Trophoblast cell (in vitro differentiated cells and primary cell): ENCODE results near the gene C1QC. TPM values are rescaled to one million over a fixed set of nuclear protein-coding genes. Genes with fewer than 3 reads are reported as not detected.

Source experiments
- DNase-seq, 2 donors: peaks; one replicate each; pipeline ENCODE4 v3.0.0-alpha.2; 2016
- H2AFZ ChIP-seq: 2 replicates; pipeline ENCODE4 v1.6.1; 2013; ENCODE audit warnings: low read length, moderate library complexity, mild to moderate bottlenecking; ENCODE audit not compliant: insufficient read depth, poor library complexity
- H2AK5ac ChIP-seq: 2 replicates; pipeline ENCODE4 v1.6.1; 2013; ENCODE audit warnings: mild to moderate bottlenecking, low read length
- H2BK120ac ChIP-seq: 2 replicates; pipeline ENCODE4 v1.6.1; 2013; ENCODE audit warnings: low read length, mild to moderate bottlenecking, moderate library complexity; ENCODE audit not compliant: insufficient read depth, poor library complexity
- H2BK12ac ChIP-seq: 2 replicates; pipeline ENCODE4 v1.6.1; 2013; ENCODE audit warnings: mild to moderate bottlenecking, low read length, moderate library complexity
- H2BK5ac ChIP-seq: 2 replicates; pipeline ENCODE4 v1.6.1; 2013; ENCODE audit warnings: low read length, low read depth, moderate library complexity, mild to moderate bottlenecking; ENCODE audit not compliant: poor library complexity
- H3K14ac ChIP-seq: 2 replicates; pipeline ENCODE4 v1.6.1; 2013; ENCODE audit warnings: mild to moderate bottlenecking, low read length
- H3K18ac ChIP-seq: 2 replicates; pipeline ENCODE4 v1.6.1; 2013; ENCODE audit warnings: mild to moderate bottlenecking, low read length
- H3K23ac ChIP-seq: 2 replicates; pipeline ENCODE4 v1.6.1; 2013; ENCODE audit warnings: low read length
- H3K27ac ChIP-seq: 2 replicates; pipeline ENCODE4 v1.5.1; 2013; ENCODE audit warnings: low read depth, mild to moderate bottlenecking, inconsistent platforms, low read length, moderate library complexity
- H3K27me3 ChIP-seq: 2 replicates; pipeline ENCODE4 v1.6.1; 2013; ENCODE audit warnings: inconsistent platforms, mild to moderate bottlenecking, low read length, moderate library complexity; ENCODE audit not compliant: insufficient read depth
- H3K36me3 ChIP-seq, 2 experiments: 1 replicate in 1 of 2; 2 replicates in 1 of 2; pipeline ENCODE4 v1.6.1; 2013; ENCODE audit warnings: low read length in 2 of 2, mild to moderate bottlenecking in 2 of 2, moderate library complexity in 1 of 2; ENCODE audit not compliant: insufficient read depth in 2 of 2, control insufficient read depth in 1 of 2
- H3K4ac ChIP-seq: 2 replicates; pipeline ENCODE4 v1.6.1; 2013; ENCODE audit warnings: low read depth, mild to moderate bottlenecking, low read length, moderate library complexity
- H3K4me1 ChIP-seq, 2 experiments: 1 replicate in 1 of 2; 2 replicates in 1 of 2; pipeline ENCODE4 v1.6.1; 2013; ENCODE audit warnings: low read length in 2 of 2, mild to moderate bottlenecking in 2 of 2, moderate library complexity in 1 of 2; ENCODE audit not compliant: insufficient read depth in 2 of 2, control insufficient read depth in 1 of 2
- H3K4me2 ChIP-seq: 2 replicates; pipeline ENCODE4 v1.6.1; 2013; ENCODE audit warnings: inconsistent platforms, mild to moderate bottlenecking, low read length, moderate library complexity
- H3K4me3 ChIP-seq: 2 replicates; pipeline ENCODE4 v1.5.1; 2013; ENCODE audit warnings: mild to moderate bottlenecking, low read depth, low read length, inconsistent platforms
- H3K79me1 ChIP-seq: one replicate; pipeline ENCODE4 v1.6.1; 2013; ENCODE audit warnings: low read length
- H3K79me2 ChIP-seq: 2 replicates; pipeline ENCODE4 v1.6.1; 2013; ENCODE audit warnings: low read length, mild to moderate bottlenecking; ENCODE audit not compliant: control insufficient read depth, insufficient read depth, poor library complexity
- H3K9ac ChIP-seq: 2 replicates; pipeline ENCODE4 v1.6.1; 2013; ENCODE audit warnings: mild to moderate bottlenecking, low read length
- H3K9me3 ChIP-seq: 2 replicates; pipeline ENCODE4 v1.6.1; 2013; ENCODE audit warnings: low read depth, mild to moderate bottlenecking, control low read depth, inconsistent platforms, low read length; ENCODE audit not compliant: insufficient read depth
- H4K12ac ChIP-seq: 2 replicates; pipeline ENCODE4 v1.6.1; 2013; ENCODE audit warnings: low read depth, mild to moderate bottlenecking, low read length, moderate library complexity
- H4K8ac ChIP-seq: 2 replicates; pipeline ENCODE4 v1.6.1; 2013; ENCODE audit warnings: low read depth, mild to moderate bottlenecking, low read length, moderate library complexity
- H4K91ac ChIP-seq: one replicate; pipeline ENCODE4 v1.6.1; 2013; ENCODE audit warnings: low read depth, mild to moderate bottlenecking, low read length, moderate library complexity
- WGBS: extraction: QIAGEN DNeasy Blood & Tissue Kit; methylation state at CpG from one replicate; pipeline ENCODE4 v1.1.7; 2013; ENCODE audit warnings: missing lambda C conversion rate; ENCODE audit not compliant: insufficient read length, insufficient coverage; ENCODE audit errors: extremely low coverage; 5-methylcytosine and 5-hydroxymethylcytosine counted together
- polyA plus RNA-seq: library from polyadenylated mRNA; stranded (reverse); fragments of 200-250 nt; gene quantifications from 2 replicates; pipeline ENCODE4 v1.2.3, GENCODE V29; 2013

Gene C1QC
- polyA plus RNA-seq = 0.04 TPM in 1 of 2 replicates, not detected in the other

GRCh38 chr1:22643381-22643780 lies at the start of gene C1QC:
TSS of gene C1QC (plus strand) at chr1:22643633. CDS start at chr1:22644024, 391 bp downstream.
- Histone ChIP-seq H2BK120ac (no peak within 1 kb of the TSS), H3K79me1 (no peaks in the 10 kb centered on the region), H2AFZ (no peak within 1 kb of the TSS), H3K4me1 (peaks cover 7 to 11% of the 10 kb centered on the region in 2 experiments), H3K79me2 (no peaks in the 10 kb centered on the region), H3K9ac (no peak within 1 kb of the TSS), H3K9me3 (peaks cover 3% of the 10 kb centered on the region), H3K4ac (no peak within 1 kb of the TSS), H2BK12ac (no peak within 1 kb of the TSS), H4K91ac (no peak within 1 kb of the TSS), H3K18ac (no peak within 1 kb of the TSS), H3K27me3 (no peaks in the 10 kb centered on the region), H2BK5ac (no peak within 1 kb of the TSS), H3K14ac (no peak within 1 kb of the TSS), H3K23ac (no peak within 1 kb of the TSS), H4K8ac (no peak within 1 kb of the TSS), H4K12ac (no peak within 1 kb of the TSS), H3K4me3 (no peak within 1 kb of the TSS), H3K4me2 (no peak within 1 kb of the TSS), H3K27ac (no peak within 1 kb of the TSS), H2AK5ac (no peak within 1 kb of the TSS), H3K36me3 (no peaks in the 10 kb centered on the region)
- WGBS = no CpG with 5 or more reads among the region's 8 CpGs
- DNase-seq = no peak

- H2AK5ac ChIP-seq = no peak overlapping the region
- peaks cover 5% of the 10 kb centered on the region for H3K9me3 ChIP-seq
- H2BK5ac ChIP-seq = no peak overlapping the region
- H2BK12ac ChIP-seq = no peak overlapping the region
- no peak overlapping the region for H3K23ac ChIP-seq
- no peak overlapping the region for H2AFZ ChIP-seq
- H3K18ac ChIP-seq = no peak overlapping the region
- no peak for DNase-seq
- no peak overlapping the region for H2BK120ac ChIP-seq
- no CpG with 5 or more reads among the region's 10 CpGs for WGBS
- H3K4ac ChIP-seq = no peak overlapping the region
- H4K91ac ChIP-seq = no peak overlapping the region
- H3K79me1 ChIP-seq = no peaks in the 10 kb centered on the region
- no peak overlapping the region for H3K9ac ChIP-seq
- H3K79me2 ChIP-seq = no peaks in the 10 kb centered on the region
- H3K27me3 ChIP-seq = peaks cover 2% of the 10 kb centered on the region
- H3K36me3 ChIP-seq = no peaks in the 10 kb centered on the region
- no peak overlapping the region for H3K27ac ChIP-seq
- H4K12ac ChIP-seq = no peak overlapping the region
- no peak overlapping the region for H3K4me3 ChIP-seq
- H3K14ac ChIP-seq = no peak overlapping the region
- H3K4me1 ChIP-seq = no peaks in the 10 kb centered on the region
- H4K8ac ChIP-seq = no peak overlapping the region
- H3K4me2 ChIP-seq = no peak overlapping the region
Observed at GRCh38 chr1:22594396-22594795, 49.0 kb upstream of the C1QC start.

DNA sequence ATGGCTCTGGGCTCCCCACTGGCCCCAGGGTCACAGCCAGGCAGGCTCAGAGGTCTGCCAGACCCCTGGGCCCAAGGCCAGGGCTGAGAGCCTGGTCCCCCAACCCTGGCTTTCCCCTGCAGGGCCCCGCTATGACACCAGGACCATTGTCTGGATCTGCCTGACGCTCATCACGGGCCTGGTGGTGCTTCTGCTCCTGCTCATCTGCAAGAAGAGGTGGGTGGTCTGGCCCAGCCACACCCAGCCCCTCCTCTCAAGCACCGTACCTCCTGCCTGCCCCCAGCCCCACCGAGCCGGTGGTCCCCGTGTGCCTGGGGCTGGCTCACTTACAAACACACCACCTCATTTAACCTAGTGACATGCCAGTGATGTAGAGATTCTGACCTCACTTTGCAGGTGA lies 48.3 kb upstream of the C1QC start:
- no peak overlapping the region for H3K27ac ChIP-seq
- H3K9ac ChIP-seq = no peak overlapping the region
- no peaks in the 10 kb centered on the region for H3K36me3 ChIP-seq
- H2BK5ac ChIP-seq = no peak overlapping the region
- DNase-seq = no peak
- no peak overlapping the region for H2AK5ac ChIP-seq
- H3K14ac ChIP-seq = no peak overlapping the region
- H4K12ac ChIP-seq = no peak overlapping the region
- no peak overlapping the region for H2AFZ ChIP-seq
- no peak overlapping the region for H3K23ac ChIP-seq
- H3K4ac ChIP-seq = no peak overlapping the region
- H3K79me2 ChIP-seq = no peaks in the 10 kb centered on the region
- WGBS = no CpG with 5 or more reads among the region's 7 CpGs
- no peak overlapping the region for H3K18ac ChIP-seq
- H2BK12ac ChIP-seq = no peak overlapping the region
- H4K91ac ChIP-seq = no peak overlapping the region
- H3K79me1 ChIP-seq = no peaks in the 10 kb centered on the region
- H3K9me3 ChIP-seq = peaks cover 5% of the 10 kb centered on the region
- peaks cover 2% of the 10 kb centered on the region for H3K27me3 ChIP-seq
- H4K8ac ChIP-seq = no peak overlapping the region
- no peak overlapping the region for H3K4me2 ChIP-seq
- no peak overlapping the region for H2BK120ac ChIP-seq
- no peaks in the 10 kb centered on the region for H3K4me1 ChIP-seq
- no peak overlapping the region for H3K4me3 ChIP-seq

- Histone ChIP-seq H4K8ac (no peak overlapping the region), H3K4me2 (no peak overlapping the region), H3K27me3 (peaks cover 2% of the 10 kb centered on the region), H3K9me3 (peaks cover 5% of the 10 kb centered on the region), H3K18ac (no peak overlapping the region), H4K91ac (no peak overlapping the region), H4K12ac (no peak overlapping the region), H3K23ac (no peak overlapping the region), H2BK120ac (no peak overlapping the region), H2AFZ (no peak overlapping the region), H2BK12ac (no peak overlapping the region), H3K9ac (no peak overlapping the region), H2BK5ac (no peak overlapping the region), H3K79me1 (no peaks in the 10 kb centered on the region), H2AK5ac (no peak overlapping the region), H3K14ac (no peak overlapping the region), H3K4me1 (no peaks in the 10 kb centered on the region), H3K4ac (no peak overlapping the region), H3K79me2 (no peaks in the 10 kb centered on the region), H3K27ac (no peak overlapping the region), H3K36me3 (no peaks in the 10 kb centered on the region), H3K4me3 (no peak overlapping the region)
- no CpG with 5 or more reads among the region's 30 CpGs for WGBS
- no peak for DNase-seq
Observed at GRCh38 chr1:22597301-22597965, 46.0 kb upstream of the C1QC start.
